IPS DF 6.9 (cell line): Measurements from ENCODE around the gene MS4A6E.
A peak's percentile ranks its signal among the peaks of the same experiment; 100 is the strongest.
"Not testable (repeated sequence)": the region's sequence is repeated elsewhere in the genome, so short reads cannot be mapped to it uniquely, and the experiment has no call there.

Experiments used
- DNase-seq: peaks from one replicate; pipeline ENCODE4 v3.0.0-alpha.2; 2013; ENCODE audit warnings: low read depth, low spot score
- H3K27ac ChIP-seq: one replicate; pipeline ENCODE4 v1.5.1; 2013; ENCODE audit warnings: low read length, control low read depth
- H3K27me3 ChIP-seq: 2 replicates; pipeline ENCODE4 v1.6.1; 2013; ENCODE audit warnings: mild to moderate bottlenecking, low read length; ENCODE audit not compliant: control insufficient read depth, insufficient read depth
- H3K36me3 ChIP-seq: 2 replicates; pipeline ENCODE4 v1.6.1; 2013; ENCODE audit warnings: low read length; ENCODE audit not compliant: control insufficient read depth, insufficient read depth
- H3K4me1 ChIP-seq: 2 replicates; pipeline ENCODE4 v1.6.1; 2013; ENCODE audit warnings: low read length; ENCODE audit not compliant: control insufficient read depth, insufficient read depth
- H3K4me3 ChIP-seq: 2 replicates; pipeline ENCODE4 v1.5.1; 2013; ENCODE audit warnings: mild to moderate bottlenecking, low read length
- H3K9me3 ChIP-seq: 2 replicates; pipeline ENCODE4 v1.6.1; 2013; ENCODE audit warnings: low read length, inconsistent platforms; ENCODE audit not compliant: control insufficient read depth, insufficient read depth
- WGBS: extraction: QIAGEN DNeasy Blood & Tissue Kit; methylation state at CpG from one replicate; pipeline ENCODE4 v1.1.7; 2013; ENCODE audit warnings: mixed read lengths, missing lambda C conversion rate; ENCODE audit not compliant: insufficient read length, insufficient coverage; 5-methylcytosine and 5-hydroxymethylcytosine counted together

The MS4A6E gene, protein sequence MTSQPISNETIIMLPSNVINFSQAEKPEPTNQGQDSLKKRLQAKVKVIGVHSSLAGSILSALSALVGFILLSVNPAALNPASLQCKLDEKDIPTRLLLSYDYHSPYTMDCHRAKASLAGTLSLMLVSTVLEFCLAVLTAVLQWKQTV

DNA sequence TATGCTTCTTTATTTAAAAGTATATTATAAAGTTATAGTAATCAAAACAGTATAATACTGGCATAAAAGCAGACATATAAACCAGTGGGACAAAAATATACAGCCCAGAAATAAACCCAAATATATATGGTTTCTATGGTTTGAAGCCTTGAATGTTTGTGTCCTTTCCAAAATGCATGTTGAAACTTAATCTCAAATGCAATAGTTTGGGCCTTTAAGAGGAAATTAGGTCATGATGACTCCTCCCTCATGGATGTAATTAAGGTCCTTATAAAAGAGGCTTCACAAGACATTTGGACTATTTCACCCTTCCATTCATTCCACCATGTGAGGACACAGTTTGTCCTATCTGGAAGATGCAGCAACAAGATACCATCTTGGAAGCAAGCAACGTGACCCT, at the start of gene MS4A6E:
Gene MS4A6E, plus strand, starts transcription at position 301 of the 400 bp plus-strand sequence. CDS start 7,641 bp downstream, outside the sequence.
- Histone ChIP-seq H3K4me1 (no peaks in the 10 kb centered on the region), H3K27ac (no peak within 1 kb of the TSS), H3K27me3 (no peaks in the 10 kb centered on the region), H3K4me3 (no peak within 1 kb of the TSS), H3K36me3 (no peaks in the 10 kb centered on the region), H3K9me3 (no peaks in the 10 kb centered on the region)
- DNase-seq, result no peak
- no CpG with 5 or more reads among the region's 1 CpG for WGBS

DNA sequence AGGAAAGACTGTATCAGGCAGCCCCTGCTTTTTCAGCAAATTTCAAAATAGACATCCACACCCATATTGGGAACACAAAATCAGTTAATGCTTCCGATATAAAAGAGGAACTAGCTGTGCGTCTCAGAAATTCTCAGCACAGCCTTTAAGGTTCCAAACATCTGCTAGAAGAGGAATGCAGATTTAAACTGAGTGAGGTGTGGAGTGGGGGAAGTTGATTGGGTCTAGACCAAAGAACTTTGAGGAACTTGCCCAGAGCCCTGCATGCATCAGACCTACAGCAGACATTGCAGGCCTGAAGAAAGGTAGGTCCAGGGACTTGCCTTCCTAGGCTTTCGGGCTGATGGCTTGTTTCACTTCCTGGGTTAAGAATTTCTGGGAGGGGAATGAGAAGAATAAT, 46.6 kb upstream of the MS4A6E start, which contains the start of gene MS4A4A:
Gene MS4A4A, plus strand, starts transcription at position 255 of the 400 bp plus-strand sequence. Its CDS starts 10 bp downstream, at position 265.
- no peaks in the 10 kb centered on the region for H3K36me3 ChIP-seq
- WGBS, result no CpG with 5 or more reads among the region's 3 CpGs
- no peaks in the 10 kb centered on the region for H3K27me3 ChIP-seq
- no peaks in the 10 kb centered on the region for H3K9me3 ChIP-seq
- H3K4me3 ChIP-seq, result no peak within 1 kb of the TSS
- DNase-seq, result no peak
- 0 out of 2 replicates have a peak, but pooled peaks cover 2% of the 10 kb centered on the region for H3K4me1 ChIP-seq
- H3K27ac ChIP-seq, result no peak within 1 kb of the TSS

DNA sequence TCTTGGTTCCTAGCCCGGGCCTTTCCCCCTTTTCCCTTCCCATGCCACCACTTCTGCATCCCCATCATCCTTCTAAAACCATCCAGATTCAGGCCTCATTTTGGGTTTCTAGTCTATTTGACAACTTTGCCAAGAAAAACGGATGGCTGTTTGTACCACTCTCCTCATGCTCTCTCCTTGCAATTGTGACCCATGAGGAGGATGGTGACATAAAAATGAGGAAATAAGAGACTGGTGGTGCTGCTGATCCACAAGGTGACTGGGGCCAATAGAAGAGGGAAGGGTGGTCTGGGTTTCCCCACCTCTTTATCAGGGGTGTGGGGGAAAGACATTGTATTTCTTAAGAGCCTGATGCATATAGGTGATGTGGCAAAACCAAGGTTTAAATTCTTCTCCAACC, 45.6 kb upstream of the MS4A6E start:
- Histone ChIP-seq H3K36me3 (no peaks in the 10 kb centered on the region), H3K27ac (no peak overlapping the region), H3K4me1 (0 out of 2 replicates have a peak, but pooled peaks cover 2% of the 10 kb centered on the region), H3K27me3 (no peaks in the 10 kb centered on the region), H3K4me3 (no peak overlapping the region), H3K9me3 (no peaks in the 10 kb centered on the region)
- WGBS, result no CpG with 5 or more reads among the region's 2 CpGs
- DNase-seq, result no peak

DNA sequence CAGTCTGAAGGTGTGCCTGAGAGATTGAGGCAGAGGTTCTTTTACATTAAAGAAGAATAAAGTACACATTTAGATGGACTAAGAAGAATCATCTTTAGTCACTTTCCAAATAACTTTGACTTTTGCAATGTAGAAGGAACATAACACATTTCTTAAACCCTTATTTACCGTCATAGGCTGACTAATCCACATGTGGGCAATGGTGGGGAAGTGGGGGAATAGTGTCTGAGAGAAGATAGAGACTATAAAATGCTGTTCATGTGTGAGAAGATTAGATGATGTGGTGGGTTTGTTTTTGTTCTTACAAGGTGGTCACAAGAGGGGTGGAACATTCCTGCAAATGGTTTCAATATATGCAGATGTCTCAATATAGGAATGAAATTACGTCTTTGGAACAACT, 44.8 kb upstream of the MS4A6E start:
- Histone ChIP-seq H3K27me3 (no peaks in the 10 kb centered on the region), H3K36me3 (no peaks in the 10 kb centered on the region), H3K4me1 (0 out of 2 replicates have a peak, but pooled peaks cover 2% of the 10 kb centered on the region), H3K4me3 (no peak overlapping the region), H3K27ac (no peak overlapping the region), H3K9me3 (no peaks in the 10 kb centered on the region)
- DNase-seq, result no peak
- no CpG with 5 or more reads among the region's 2 CpGs for WGBS

DNA sequence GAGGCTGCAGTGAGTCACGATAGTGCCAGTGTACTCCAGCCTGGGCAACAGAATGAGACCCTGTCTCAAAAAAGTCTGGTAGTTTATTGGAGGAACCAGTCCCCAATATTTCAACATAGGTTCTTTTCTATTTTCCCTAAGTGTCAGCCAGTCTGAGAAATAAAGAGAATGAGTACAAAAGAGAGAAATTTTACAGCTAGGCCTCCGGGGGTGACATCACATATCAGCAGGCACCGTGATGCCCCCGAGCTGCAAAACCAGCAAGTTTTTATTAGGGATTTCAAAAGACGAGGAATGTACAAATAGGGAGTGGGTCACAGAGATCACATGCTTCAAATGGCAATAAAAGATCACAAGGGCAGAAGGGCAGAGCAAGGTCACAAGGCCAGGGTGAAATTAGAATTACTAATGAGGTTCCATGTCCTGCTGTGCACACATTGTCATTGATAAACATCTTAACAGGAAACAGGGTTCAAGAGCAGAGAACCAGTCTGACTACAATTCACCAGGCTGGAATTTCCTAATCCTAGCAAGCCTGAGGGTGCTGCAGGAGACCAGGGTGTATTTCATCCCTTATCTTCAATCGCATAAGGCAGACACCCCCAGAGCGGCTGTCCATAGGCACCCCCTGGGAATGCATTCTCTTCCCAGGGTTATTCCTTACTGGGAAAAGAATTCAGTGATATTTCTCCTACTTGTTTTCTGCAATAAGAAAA, 41.5 kb upstream of the MS4A6E start:
- not testable (repeated sequence) for H3K36me3 ChIP-seq, H3K4me1 ChIP-seq, H3K4me3 ChIP-seq, H3K27me3 ChIP-seq, H3K9me3 ChIP-seq, H3K27ac ChIP-seq
- WGBS, result no CpG with 5 or more reads among the region's 7 CpGs
- peak; percentile 27 for DNase-seq

DNA sequence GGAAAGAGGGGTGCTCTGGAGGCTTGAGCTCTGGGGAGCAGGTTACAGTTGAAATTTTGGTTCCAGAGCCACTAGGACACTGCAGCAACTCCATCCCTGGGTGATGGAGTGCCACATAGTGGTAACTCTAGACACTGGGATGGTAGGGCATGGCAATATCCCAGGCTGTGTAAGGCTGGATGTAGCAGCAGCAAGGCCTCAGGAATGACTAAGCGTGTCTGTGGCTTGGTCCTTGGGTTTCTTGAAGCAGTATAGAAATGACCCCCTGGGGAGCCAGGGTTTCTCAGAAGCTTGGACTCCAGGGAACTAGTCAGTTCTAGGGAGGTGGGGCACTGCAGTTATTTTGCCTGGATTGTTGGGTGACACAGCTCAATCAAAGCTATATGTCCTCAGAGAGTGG, 38.5 kb upstream of the MS4A6E start:
- Histone ChIP-seq H3K4me3 (no peak overlapping the region), H3K27ac (no peak overlapping the region), H3K9me3 (peaks cover 7% of the 10 kb centered on the region), H3K27me3 (no peaks in the 10 kb centered on the region), H3K4me1 (0 out of 2 replicates have a peak, but pooled peaks cover 2% of the 10 kb centered on the region), H3K36me3 (no peaks in the 10 kb centered on the region; the same call in 1 of the 2 replicates)
- no peak for DNase-seq
- no CpG with 5 or more reads among the region's 1 CpG for WGBS

DNA sequence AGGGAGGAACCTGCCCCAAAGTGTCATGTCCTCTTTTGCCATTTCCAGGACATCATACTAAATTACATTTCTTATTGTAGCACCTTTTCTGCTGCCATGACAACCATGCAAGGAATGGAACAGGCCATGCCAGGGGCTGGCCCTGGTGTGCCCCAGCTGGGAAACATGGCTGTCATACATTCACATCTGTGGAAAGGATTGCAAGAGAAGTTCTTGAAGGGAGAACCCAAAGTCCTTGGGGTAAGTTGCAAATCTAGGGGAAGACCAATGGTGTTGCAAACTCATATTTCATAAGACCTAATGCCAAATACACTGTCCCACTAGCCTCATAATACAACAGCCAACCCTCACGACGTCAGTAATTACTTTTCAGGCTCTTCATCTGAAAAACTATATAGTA, 34.9 kb upstream of the MS4A6E start:
- H3K4me1 ChIP-seq, result no peaks in the 10 kb centered on the region
- no peak overlapping the region for H3K4me3 ChIP-seq
- WGBS, result no CpG with 5 or more reads among the region's 2 CpGs
- no peak overlapping the region for H3K27ac ChIP-seq
- peaks cover 7% of the 10 kb centered on the region for H3K9me3 ChIP-seq
- no peaks in the 10 kb centered on the region for H3K27me3 ChIP-seq
- no peak for DNase-seq
- no peaks in the 10 kb centered on the region; the same call in 1 of the 2 replicates for H3K36me3 ChIP-seq

DNA sequence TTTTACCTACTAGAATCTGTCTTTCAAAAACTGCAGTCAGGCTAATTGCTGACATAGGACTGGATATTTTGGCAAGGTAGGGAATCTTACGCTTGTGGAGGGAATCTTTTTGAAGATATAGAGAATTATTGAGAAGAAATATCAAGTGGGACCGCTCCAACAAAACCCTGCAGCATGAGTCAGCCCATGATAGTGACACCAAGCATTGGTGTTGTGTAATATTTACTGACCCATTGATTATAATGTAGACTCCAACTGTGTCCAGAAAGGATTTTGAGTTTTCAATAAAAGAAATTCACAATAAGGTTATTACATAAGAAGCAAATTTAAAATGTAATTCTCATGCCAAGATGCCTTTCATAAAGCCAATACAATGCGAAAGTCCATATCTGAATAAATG, 25.9 kb upstream of the MS4A6E start:
- Histone ChIP-seq H3K27ac (no peak overlapping the region), H3K4me3 (no peak overlapping the region), H3K36me3 (no peaks in the 10 kb centered on the region), H3K9me3 (no peaks in the 10 kb centered on the region), H3K27me3 (no peaks in the 10 kb centered on the region), H3K4me1 (no peaks in the 10 kb centered on the region)
- DNase-seq, result no peak
- WGBS, result no CpG with 5 or more reads among the region's 3 CpGs

DNA sequence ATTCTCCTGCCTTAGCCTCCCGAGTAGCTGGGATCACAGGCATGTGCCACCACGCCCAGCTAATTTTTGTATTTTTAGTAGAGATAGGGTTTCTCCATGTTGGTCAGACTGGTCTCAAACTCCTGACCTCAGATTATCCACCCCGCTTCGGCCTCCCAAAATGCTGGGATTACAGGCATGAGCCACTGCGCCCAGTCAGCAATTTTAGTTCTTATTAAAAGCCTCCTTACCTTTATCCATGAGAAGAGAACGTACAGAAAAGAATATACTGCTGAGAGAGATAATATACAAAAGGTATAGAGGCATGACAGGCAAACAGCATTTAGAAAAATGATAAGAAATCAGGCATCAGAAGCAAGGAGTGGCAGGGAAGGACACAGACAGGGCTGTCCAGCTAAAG, 25.2 kb upstream of the MS4A6E start:
- H3K27ac ChIP-seq, H3K9me3 ChIP-seq, H3K4me1 ChIP-seq, H3K27me3 ChIP-seq, DNase-seq, H3K4me3 ChIP-seq, H3K36me3 ChIP-seq: not testable (repeated sequence)
- no CpG with 5 or more reads among the region's 6 CpGs for WGBS

DNA sequence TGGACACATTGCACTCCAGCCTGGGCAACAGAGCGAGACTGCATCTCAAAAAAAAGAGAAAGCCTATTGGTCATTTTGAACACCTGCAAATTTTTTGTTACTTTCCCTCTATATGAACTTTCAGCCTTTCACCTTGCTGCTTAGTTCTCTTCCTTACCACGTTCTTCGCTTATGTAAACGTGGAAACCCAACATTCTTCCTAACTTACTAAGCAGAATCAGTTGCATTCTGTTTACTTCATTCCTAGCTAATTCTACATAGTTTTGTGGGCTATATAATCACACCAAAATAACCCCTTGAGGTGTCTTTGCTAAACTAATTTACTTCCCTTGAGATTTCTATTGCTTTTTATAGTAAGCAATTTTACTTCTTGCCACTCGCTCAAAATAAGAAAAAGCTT, 23.4 kb upstream of the MS4A6E start:
- H3K4me1 ChIP-seq, result no peaks in the 10 kb centered on the region
- no peak overlapping the region for H3K27ac ChIP-seq
- no peak for DNase-seq
- H3K4me3 ChIP-seq, result no peak overlapping the region
- no CpG with 5 or more reads among the region's 5 CpGs for WGBS
- H3K27me3 ChIP-seq, result no peaks in the 10 kb centered on the region
- H3K9me3 ChIP-seq, result no peaks in the 10 kb centered on the region
- no peaks in the 10 kb centered on the region for H3K36me3 ChIP-seq
